Osteoblast (primary cell): Measurements from ENCODE around the gene FREM2. TPM values are rescaled to one million over a fixed set of nuclear protein-coding genes. Genes with fewer than 3 reads are reported as not detected.

Experiments used
- DNase-seq: peaks from one replicate; pipeline ENCODE4 v3.0.0; 2011; ENCODE audit warnings: low spot score, mixed read lengths; ENCODE audit not compliant: insufficient read length; ENCODE audit errors: missing footprints
- H2AFZ ChIP-seq: 2 replicates; pipeline ENCODE4 v1.6.0; 2011; ENCODE audit warnings: mild to moderate bottlenecking, low read length
- H3K27ac ChIP-seq: 2 replicates; pipeline ENCODE4 v1.5.1; 2011; ENCODE audit warnings: mild to moderate bottlenecking, low read depth, low read length, moderate library complexity
- H3K27me3 ChIP-seq: 2 replicates; pipeline ENCODE4 v1.6.0; 2012; ENCODE audit warnings: mild to moderate bottlenecking, control low read depth, inconsistent platforms, low read length, moderate library complexity; ENCODE audit not compliant: insufficient read depth
- H3K36me3 ChIP-seq: 2 replicates; pipeline ENCODE4 v1.5.1; 2011; ENCODE audit warnings: mild to moderate bottlenecking, low read length, control low read depth, moderate library complexity; ENCODE audit not compliant: insufficient read depth
- H3K4me1 ChIP-seq: 2 replicates; pipeline ENCODE4 v1.5.1; 2011; ENCODE audit warnings: mild to moderate bottlenecking, low read length, control low read depth, moderate library complexity; ENCODE audit not compliant: insufficient read depth
- H3K4me2 ChIP-seq: 2 replicates; pipeline ENCODE4 v1.6.0; 2011; ENCODE audit warnings: mild to moderate bottlenecking, low read length; ENCODE audit not compliant: insufficient read depth
- H3K4me3 ChIP-seq: fragments of 200-600 bp; sonication (generic); 3 replicates; pipeline ENCODE4 v1.5.1; 2012; ENCODE audit warnings: mild to moderate bottlenecking, low read length, inconsistent platforms; ENCODE audit not compliant: insufficient read depth
- H3K79me2 ChIP-seq: 2 replicates; pipeline ENCODE4 v1.6.0; 2012; ENCODE audit warnings: mild to moderate bottlenecking, low read length, control low read depth, inconsistent platforms; ENCODE audit not compliant: insufficient read depth
- H3K9me3 ChIP-seq: 2 replicates; pipeline ENCODE4 v1.5.1; 2011; ENCODE audit warnings: low read depth, low read length, control low read depth
- H4K20me1 ChIP-seq: 2 replicates; pipeline ENCODE4 v1.6.0; 2012; ENCODE audit warnings: mild to moderate bottlenecking, low read length, control low read depth; ENCODE audit not compliant: insufficient read depth
- total RNA-seq: library from RNA; depleted of rRNA; stranded (reverse); fragments of >200 nt; gene quantifications from 2 replicates; pipeline ENCODE4 v1.2.3, GENCODE V29; 2012
- TF ChIP-seq, protein P1 (sequence below): IDR thresholded peaks from 2 replicates; pipeline ENCODE4 v1.5.1; 2011; ENCODE audit warnings: mild to moderate bottlenecking, low read depth, low read length, moderate library complexity; ENCODE audit errors: extremely low read depth

Gene FREM2
- total RNA-seq, 1 donor, result not detected

- Histone ChIP-seq H2AFZ (no peak overlapping the region), H3K27ac (no peak overlapping the region), H3K79me2 (no peaks in the 10 kb centered on the region), H3K27me3 (no peaks in the 10 kb centered on the region), H3K36me3 (no peaks in the 10 kb centered on the region), H3K9me3 (no peaks in the 10 kb centered on the region), H3K4me3 (no peak overlapping the region), H3K4me2 (no peak overlapping the region), H4K20me1 (no peaks in the 10 kb centered on the region), H3K4me1 (no peaks in the 10 kb centered on the region)
- no peak for DNase-seq
- TF ChIP-seq, protein P1, sequence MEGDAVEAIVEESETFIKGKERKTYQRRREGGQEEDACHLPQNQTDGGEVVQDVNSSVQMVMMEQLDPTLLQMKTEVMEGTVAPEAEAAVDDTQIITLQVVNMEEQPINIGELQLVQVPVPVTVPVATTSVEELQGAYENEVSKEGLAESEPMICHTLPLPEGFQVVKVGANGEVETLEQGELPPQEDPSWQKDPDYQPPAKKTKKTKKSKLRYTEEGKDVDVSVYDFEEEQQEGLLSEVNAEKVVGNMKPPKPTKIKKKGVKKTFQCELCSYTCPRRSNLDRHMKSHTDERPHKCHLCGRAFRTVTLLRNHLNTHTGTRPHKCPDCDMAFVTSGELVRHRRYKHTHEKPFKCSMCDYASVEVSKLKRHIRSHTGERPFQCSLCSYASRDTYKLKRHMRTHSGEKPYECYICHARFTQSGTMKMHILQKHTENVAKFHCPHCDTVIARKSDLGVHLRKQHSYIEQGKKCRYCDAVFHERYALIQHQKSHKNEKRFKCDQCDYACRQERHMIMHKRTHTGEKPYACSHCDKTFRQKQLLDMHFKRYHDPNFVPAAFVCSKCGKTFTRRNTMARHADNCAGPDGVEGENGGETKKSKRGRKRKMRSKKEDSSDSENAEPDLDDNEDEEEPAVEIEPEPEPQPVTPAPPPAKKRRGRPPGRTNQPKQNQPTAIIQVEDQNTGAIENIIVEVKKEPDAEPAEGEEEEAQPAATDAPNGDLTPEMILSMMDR, result no peak
Observed at GRCh38 chr13:38804061-38804460, 117.2 kb downstream of the FREM2 start.

GRCh38 chr13:38804536-38804935 is 117.7 kb downstream of the FREM2 start:
- Histone ChIP-seq H3K79me2 (no peaks in the 10 kb centered on the region), H3K4me3 (no peak overlapping the region), H3K27me3 (no peaks in the 10 kb centered on the region), H3K4me1 (no peaks in the 10 kb centered on the region), H3K27ac (no peak overlapping the region), H3K4me2 (no peak overlapping the region), H2AFZ (no peak overlapping the region), H3K36me3 (no peaks in the 10 kb centered on the region), H3K9me3 (no peaks in the 10 kb centered on the region), H4K20me1 (no peaks in the 10 kb centered on the region)
- peak; percentile 14 for DNase-seq
- TF ChIP-seq, protein P1, result no peak

GRCh38 chr13:38814331-38814730 is 127.5 kb downstream of the FREM2 start:
- Histone ChIP-seq H3K27me3 (no peaks in the 10 kb centered on the region), H3K27ac (no peak overlapping the region), H2AFZ (no peak overlapping the region), H3K4me1 (no peaks in the 10 kb centered on the region), H3K4me3 (no peak overlapping the region), H3K79me2 (no peaks in the 10 kb centered on the region), H3K36me3 (no peaks in the 10 kb centered on the region), H3K4me2 (no peak overlapping the region), H4K20me1 (no peaks in the 10 kb centered on the region), H3K9me3 (no peaks in the 10 kb centered on the region)
- TF ChIP-seq, protein P1, result no peak
- DNase-seq, result no peak

DNA sequence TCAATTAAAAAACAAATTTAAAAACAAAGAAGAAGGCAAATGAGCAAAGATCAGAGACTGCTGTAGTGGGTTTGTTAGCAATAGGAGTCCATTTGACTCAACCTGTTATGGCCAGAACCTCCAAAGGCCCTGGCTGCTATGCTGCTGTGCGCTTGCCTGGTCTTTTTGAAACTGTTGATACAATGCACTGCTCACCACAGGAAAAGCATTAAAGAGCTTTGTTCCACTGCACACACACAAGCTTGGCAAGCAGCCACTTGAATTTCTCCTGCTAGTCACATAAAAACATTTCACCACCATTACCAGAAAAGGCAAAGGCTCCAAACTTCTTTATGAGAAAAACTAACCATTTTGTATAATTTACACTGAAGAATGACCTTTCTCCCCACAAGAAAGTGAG is 132.2 kb downstream of the FREM2 start:
- H3K79me2 ChIP-seq, result no peaks in the 10 kb centered on the region
- H3K36me3 ChIP-seq, result no peaks in the 10 kb centered on the region
- H4K20me1 ChIP-seq, result no peaks in the 10 kb centered on the region
- DNase-seq, result no peak
- H3K4me3 ChIP-seq, result no peak overlapping the region
- no peak overlapping the region for H2AFZ ChIP-seq
- no peaks in the 10 kb centered on the region for H3K27me3 ChIP-seq
- H3K4me2 ChIP-seq, result no peak overlapping the region
- no peaks in the 10 kb centered on the region for H3K9me3 ChIP-seq
- no peak overlapping the region for H3K27ac ChIP-seq
- H3K4me1 ChIP-seq, result no peaks in the 10 kb centered on the region
- TF ChIP-seq, protein P1, result no peak
